BE2C (cell line): Measurements from ENCODE around the gene LAMA5.

Experiments
- DNase-seq: peaks from one replicate; pipeline ENCODE4 v3.0.0-alpha.2; 2020
- H3K27me3 ChIP-seq: fragments of 250-450 bp; sonication (Bioruptor Pico); 2 replicates; pipeline ENCODE4 v1.5.1; 2020; ENCODE audit warnings: mild to moderate bottlenecking
- H3K36me3 ChIP-seq: fragments of 250-450 bp; sonication (Bioruptor Pico); 2 replicates; pipeline ENCODE4 v1.5.1; 2020; ENCODE audit warnings: mild to moderate bottlenecking
- H3K4me1 ChIP-seq: fragments of 250-450 bp; sonication (Bioruptor Pico); 2 replicates; pipeline ENCODE4 v1.5.1; 2020
- H3K4me3 ChIP-seq: 2 replicates; pipeline ENCODE4 v1.5.1; 2011; ENCODE audit warnings: low read depth, low read length
- H3K9me3 ChIP-seq: fragments of 250-450 bp; sonication (Bioruptor Pico); 2 replicates; pipeline ENCODE4 v1.5.1; 2020
- CTCF ChIP-seq: IDR thresholded peaks from 2 replicates; pipeline ENCODE4 v1.5.1; 2012; ENCODE audit warnings: mild to moderate bottlenecking, low read depth, low read length

Gene LAMA5

GRCh38 chr20:62412194-62413024 lies 45.3 kb upstream of the LAMA5 start:
- TF ChIP-seq CTCF, result no peak
- H3K36me3 ChIP-seq, result no peaks in the 10 kb centered on the region
- no peak overlapping the region for H3K4me3 ChIP-seq
- peaks cover 8% of the 10 kb centered on the region for H3K4me1 ChIP-seq
- DNase-seq, result no peak
- no peaks in the 10 kb centered on the region for H3K27me3 ChIP-seq
- no peaks in the 10 kb centered on the region for H3K9me3 ChIP-seq

- Histone ChIP-seq H3K27me3 (no peaks in the 10 kb centered on the region), H3K36me3 (no peaks in the 10 kb centered on the region)
- no peak for TF ChIP-seq CTCF
These were observed 44.5 kb upstream of the LAMA5 start for GRCh38 chr20:62411479-62412193.

GRCh38 chr20:62410746-62411478 lies 43.8 kb upstream of the LAMA5 start:
- Histone ChIP-seq H3K36me3 (no peaks in the 10 kb centered on the region), H3K4me1 (peaks cover 9% of the 10 kb centered on the region), H3K27me3 (no peaks in the 10 kb centered on the region), H3K9me3 (no peaks in the 10 kb centered on the region), H3K4me3 (no peak overlapping the region)
- no peak for TF ChIP-seq CTCF
- DNase-seq, result no peak

More at GRCh38 chr20:62411479-62412193, 44.5 kb upstream of the LAMA5 start:
- no peak for DNase-seq
- no peaks in the 10 kb centered on the region for H3K9me3 ChIP-seq
- no peak overlapping the region for H3K4me3 ChIP-seq
- peaks cover 9% of the 10 kb centered on the region for H3K4me1 ChIP-seq

GRCh38 chr20:62409931-62410745 lies 43.0 kb upstream of the LAMA5 start:
- Histone ChIP-seq H3K27me3 (no peaks in the 10 kb centered on the region), H3K4me1 (peaks cover 9% of the 10 kb centered on the region), H3K4me3 (no peak overlapping the region), H3K36me3 (no peaks in the 10 kb centered on the region), H3K9me3 (no peaks in the 10 kb centered on the region)
- peak; percentile 73 for TF ChIP-seq CTCF
- DNase-seq, result peak; percentile 83

- peaks cover 9% of the 10 kb centered on the region for H3K4me1 ChIP-seq
- H3K4me3 ChIP-seq, result no peak overlapping the region
- DNase-seq, result no peak
- H3K36me3 ChIP-seq, result no peaks in the 10 kb centered on the region
- H3K9me3 ChIP-seq, result no peaks in the 10 kb centered on the region
- H3K27me3 ChIP-seq, result no peaks in the 10 kb centered on the region
- no peak for TF ChIP-seq CTCF
These were observed 42.2 kb upstream of the LAMA5 start for GRCh38 chr20:62409086-62409853.
